Gastrocnemius medialis (tissue), 4 donors: ENCODE results near the gene MYLK3.

Experiments
- CTCF ChIP-seq, 5 experiments: fragments of 450-650 bp in 3 of 5; fragments of 200-600 bp in 2 of 5; sonication (generic) in 2 of 5; IDR thresholded peaks in 4 of 5; conservative IDR thresholded peaks in 1 of 5; 1 replicate in 4 of 5; 2 replicates in 1 of 5; pipeline ENCODE4 v1.5.1; 2016 to 2019; ENCODE audit warnings: antibody characterized with exemption in 5 of 5, mild to moderate bottlenecking in 3 of 5, moderate library complexity in 3 of 5
- POLR2A ChIP-seq, 2 donors: fragments of 450-650 bp; IDR thresholded peaks; one replicate each; pipeline ENCODE4 v1.6.1; 2017; ENCODE audit warnings: antibody characterized with exemption in 2 of 2, mild to moderate bottlenecking in 2 of 2, moderate library complexity in 2 of 2

- no peak for TF ChIP-seq CTCF (IDR thresholded peaks at IDR 0.05 in 4 of 5, conservative IDR thresholded peaks at IDR 0.05 in 1 of 5)
- no peak for TF ChIP-seq POLR2A (IDR thresholded peaks at IDR 0.05)
Measured at GRCh38 chr16:46658925-46659324, 89.2 kb downstream of the MYLK3 start.
